DOHH2 (cell line): Measurements from ENCODE around the gene SEH1L.

Source experiments
- CTCF ChIP-seq: fragments of 200-600 bp; sonication (generic); IDR thresholded peaks from one replicate; pipeline ENCODE4 v1.5.1; 2014; ENCODE audit warnings: antibody characterized with exemption, mild to moderate bottlenecking, low read depth, low read length; ENCODE audit not compliant: poor library complexity, severe bottlenecking
- EZH2phosphoT487 ChIP-seq: fragments of 200-600 bp; sonication (generic); IDR thresholded peaks from 2 replicates; pipeline ENCODE4 v1.6.1; 2017; ENCODE audit warnings: borderline replicate concordance, mild to moderate bottlenecking, antibody characterized with exemption, low read length, moderate library complexity, mixed read lengths

GRCh38 chr18:13003466-13003896, 55.7 kb downstream of the SEH1L start:
- peak; percentile 62 for TF ChIP-seq CTCF
- TF ChIP-seq EZH2phosphoT487: no peak
